ENCODE measurements around the gene CALHM6.

Gene CALHM6

DNA sequence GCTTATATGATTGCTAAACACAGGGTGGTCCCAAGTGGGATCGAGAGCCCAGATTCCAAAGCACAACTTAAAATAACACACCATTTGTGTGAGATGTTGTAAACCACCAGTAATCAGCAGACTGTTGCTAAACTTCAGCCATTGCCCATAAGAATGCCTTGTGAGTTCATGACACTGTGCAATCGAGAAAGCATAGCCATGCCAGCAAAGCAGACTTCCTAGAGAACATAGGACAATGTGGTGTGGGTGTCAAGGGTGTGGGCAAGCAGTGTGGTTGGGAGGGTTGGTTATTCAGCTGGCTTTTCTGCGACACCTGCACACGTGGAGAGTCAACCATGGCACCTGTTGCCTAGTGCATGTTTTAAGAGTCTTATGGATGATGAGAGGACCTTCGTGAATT lies 16.1 kb upstream of the CALHM6 start:
- no peak for DNase-seq (ENCODE audit: low read depth)

DNA sequence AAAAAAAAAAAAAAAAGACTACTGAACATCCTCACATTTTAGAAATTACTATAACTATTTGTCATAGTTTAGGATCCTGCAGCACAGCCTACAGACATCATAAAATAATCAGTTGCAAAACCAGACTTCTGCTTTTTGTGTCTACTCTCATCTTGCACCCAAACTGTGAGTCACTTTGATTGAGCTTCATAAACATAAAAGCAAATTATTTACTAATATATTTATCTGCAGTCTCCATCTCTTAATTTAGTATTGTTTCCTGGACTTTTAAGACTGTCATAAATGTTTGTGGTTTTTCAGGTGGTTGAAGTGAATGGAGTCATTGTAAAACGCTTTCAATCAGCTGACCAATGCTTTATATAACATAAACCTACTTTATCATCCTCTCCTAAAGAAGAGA lies 14.8 kb upstream of the CALHM6 start:
- DNase-seq (ENCODE audit: low read depth): peak; percentile 72

DNA sequence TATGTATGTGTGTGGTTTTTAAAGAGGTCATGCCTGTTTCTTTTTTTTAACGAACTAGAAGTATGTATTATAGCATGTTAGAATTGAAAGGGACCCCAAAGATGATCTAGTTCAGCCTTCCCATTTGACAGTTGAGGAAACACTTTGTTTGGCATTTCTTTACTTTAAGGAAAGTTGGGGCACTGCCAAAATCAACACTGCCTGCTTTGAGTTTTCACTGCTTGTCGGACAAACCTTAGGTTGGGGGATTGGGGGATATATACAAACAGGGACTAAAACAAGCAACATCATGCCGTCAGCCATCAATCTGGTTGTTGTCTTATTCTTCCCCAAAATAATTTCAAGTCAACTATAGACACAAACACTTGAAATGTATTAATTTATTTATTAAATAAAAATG lies 14.1 kb upstream of the CALHM6 start:
- DNase-seq (ENCODE audit: low read depth): no peak

DNA sequence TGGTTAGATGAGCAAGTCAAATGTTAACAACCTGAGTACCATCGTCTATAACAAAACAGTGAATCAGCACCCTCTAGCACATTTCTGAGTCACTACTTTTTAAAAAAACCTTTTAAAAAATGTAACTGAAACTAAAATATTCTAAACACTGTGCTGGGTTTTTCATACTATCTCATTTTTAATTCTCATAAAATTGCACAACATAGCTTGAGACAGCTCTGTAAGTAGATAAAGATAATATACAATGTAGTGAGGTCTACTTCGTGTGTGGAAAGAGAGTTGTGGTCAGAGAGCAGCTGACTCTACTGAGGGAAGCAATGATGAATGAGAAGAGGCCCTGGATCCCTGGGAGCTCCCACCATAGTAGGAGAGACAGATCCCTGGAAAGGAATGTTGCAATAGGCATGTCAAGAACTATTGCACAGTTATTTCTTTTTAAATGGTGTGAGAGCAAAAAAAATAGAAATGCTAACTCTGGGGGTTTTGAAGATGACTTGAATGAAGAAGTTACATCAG lies 13.6 kb upstream of the CALHM6 start:
- peak; percentile 99 for DNase-seq (ENCODE audit: low read depth)

DNA sequence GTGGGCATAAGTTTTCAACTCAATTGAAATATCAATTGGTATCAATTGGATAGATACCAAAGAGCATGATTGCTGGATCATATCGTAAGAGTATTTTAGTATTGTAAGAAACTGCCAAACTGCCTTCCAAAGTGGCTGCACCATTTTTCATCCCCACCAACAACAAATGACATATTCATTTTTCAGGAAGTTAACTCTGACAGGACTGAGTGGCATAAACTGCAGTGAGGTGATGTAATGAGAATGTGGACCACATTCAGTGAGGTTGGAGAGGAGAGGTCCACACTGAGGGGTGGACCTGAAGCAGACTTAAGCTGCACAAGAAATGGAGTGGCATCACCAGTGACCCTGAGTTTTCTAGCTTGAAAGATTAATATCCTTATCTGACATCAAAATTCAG lies 11.6 kb upstream of the CALHM6 start:
- DNase-seq (ENCODE audit: low read depth): no peak

DNA sequence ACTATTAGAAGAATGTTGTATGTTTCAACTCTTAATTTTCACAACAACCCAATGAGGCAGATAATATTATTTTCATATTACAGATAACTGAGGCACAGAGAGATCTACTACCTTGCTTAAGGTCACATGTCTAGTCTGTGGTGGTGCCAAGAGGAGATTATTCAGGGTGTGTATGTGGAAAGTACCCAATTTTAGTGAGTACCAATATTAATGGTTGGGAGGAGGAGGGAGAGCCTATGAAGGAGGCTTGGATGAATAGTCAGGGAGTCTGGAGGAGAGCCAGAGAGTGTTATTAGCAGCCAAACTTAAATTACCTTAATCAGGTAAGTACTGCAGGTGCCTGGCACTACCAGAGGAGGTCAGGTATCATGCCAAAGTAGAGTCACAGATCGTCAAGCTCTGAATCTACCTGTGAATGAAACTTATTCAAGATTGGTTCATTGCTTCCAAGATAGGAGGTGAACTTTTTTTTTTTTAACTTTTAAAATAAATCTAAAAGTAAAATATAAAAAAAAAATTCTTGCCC lies 10.9 kb upstream of the CALHM6 start:
- DNase-seq (ENCODE audit: low read depth): no peak

DNA sequence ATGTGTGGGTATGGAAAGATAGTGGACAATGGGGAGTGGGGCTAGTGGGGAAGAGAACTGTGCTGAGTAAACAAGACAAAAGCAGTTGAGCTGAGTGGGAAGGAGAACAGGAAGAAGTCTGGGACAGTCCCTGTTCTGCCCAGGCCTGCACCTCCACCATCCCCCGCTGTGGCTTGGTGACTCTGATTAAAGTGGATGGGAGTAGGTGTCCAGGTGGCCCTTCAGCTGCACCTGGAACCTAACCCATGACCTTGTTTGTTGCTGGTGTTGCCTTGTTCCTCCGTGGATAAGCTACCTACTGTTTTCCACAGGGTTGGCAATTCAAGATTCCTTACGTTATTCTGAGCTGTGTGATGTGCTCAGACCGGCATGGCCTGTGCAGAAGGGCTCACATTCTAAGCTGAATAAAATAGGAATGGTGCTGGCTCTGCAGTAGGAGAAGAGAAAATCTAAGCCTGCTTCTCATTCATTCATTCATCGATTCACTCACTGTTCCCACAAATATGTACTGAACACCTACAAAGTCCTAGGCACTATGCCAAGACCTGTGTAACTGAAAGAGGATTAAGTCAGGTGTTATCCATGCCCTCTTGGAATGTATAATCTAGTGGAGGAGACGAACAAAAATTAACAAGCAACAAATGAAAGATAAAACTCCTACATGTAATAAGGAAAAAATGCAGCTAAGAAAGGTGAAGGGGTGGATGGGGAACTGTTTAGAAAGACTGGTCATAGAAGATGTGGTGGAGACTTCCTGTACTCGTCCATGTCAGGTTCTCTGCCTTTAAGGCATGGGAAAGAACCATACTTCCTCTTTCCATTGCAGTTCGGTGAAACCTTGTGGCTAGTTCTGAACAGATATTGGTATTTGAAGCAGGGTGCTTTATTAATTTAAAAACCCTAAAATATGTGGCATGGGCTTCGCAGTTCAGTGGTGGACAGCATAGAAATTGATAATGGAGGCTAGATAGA lies 10.1 kb upstream of the CALHM6 start:
- no peak for DNase-seq (ENCODE audit: low read depth)

DNA sequence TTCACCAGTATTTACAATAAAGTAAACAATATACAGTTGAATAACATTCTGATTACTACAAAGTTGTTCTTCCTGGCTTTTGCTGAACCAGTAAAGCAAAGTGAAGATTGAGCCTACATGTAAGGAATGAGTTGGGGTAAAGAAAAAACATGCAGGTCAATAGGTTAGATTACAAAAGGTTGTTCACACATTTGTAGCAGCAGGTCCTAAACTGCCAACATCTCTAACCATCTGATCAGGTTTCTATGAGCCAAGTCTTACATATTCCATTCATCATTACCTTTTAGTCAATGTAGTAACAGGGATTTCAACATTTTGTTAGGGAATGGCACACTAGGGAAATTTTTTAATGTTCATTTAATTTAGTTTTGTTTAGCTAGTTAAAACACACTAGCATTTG lies 9.3 kb upstream of the CALHM6 start:
- no peak for DNase-seq (ENCODE audit: low read depth)

DNA sequence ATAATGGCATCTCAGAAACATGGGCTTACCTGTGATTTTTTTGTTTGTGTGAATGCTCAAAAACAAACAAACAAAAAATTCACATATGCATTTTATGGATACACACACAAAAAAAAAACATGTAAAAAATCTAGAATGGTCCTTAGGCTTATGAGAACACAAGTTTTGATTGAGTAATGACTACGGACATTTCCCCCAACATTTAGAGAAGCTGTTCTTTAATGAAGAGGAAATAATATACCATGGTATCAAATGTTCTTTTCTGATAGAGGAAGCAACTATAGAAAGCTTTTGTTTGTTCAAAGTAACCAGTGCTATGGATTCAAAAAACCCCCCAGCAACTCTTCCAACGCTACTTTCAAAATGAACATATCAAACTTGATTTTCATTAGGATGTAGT lies 8.6 kb upstream of the CALHM6 start:
- no peak for DNase-seq (ENCODE audit: low read depth)

DNA sequence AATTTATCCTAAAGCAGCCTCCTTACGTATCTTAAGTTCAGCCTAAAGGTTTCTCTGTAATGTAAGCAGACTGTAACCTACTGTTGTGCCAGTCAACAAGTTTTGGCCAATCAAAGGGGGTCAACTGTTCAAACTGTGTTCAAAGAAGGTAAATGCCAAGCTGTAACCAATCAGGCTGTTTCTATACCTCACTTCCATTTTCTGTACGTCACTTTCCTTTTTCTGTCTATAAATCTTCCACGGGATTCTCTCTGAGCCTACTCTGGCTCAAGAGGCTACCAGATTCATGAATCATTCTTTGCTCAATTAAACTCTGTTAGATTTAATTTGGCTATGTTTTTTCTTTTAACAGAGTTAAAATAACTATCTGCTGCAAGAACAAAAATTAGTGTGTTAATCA lies 5.1 kb upstream of the CALHM6 start:
- no peak for DNase-seq (ENCODE audit: low read depth)

DNA sequence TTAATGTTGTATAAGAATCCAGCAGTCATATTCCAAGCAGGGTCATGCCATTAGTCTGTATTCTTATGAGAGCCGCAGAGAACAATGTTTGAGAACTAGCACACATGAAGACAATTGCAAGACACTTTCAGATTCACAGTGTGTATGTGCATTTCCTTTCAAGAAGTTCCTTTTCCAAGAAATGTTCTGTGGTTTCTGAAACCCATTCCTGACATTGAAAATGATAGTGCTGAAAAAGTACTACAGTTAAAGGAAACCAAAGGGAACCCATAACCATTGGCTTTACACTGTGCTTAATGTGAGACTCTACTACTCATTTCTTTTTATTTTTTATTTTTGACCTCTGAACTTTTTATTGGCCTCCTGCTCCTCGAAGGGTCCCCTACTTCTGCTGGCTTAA lies 4.2 kb upstream of the CALHM6 start:
- no peak for DNase-seq (ENCODE audit: low read depth)

DNA sequence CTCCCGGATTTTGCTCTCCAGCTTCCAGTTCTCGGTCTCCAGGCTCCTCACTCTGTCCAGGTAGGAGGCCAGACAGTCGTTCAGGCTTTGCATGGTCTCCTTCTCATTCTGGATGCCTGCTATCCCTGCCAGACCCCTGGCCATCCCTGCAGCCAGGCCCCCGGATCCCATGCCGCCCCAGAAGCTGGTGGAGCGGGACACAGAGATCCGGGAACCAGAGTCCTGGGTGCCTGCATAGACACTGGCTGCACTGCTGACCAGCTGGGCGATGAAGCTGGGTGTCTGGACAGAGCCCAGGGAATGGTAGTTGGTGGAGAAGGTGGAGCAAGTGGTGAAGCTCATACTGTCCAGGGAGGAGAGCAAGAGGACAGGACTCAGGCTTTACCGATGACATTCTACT lies 2.9 kb upstream of the CALHM6 start:
- no peak for DNase-seq (ENCODE audit: low read depth)

DNA sequence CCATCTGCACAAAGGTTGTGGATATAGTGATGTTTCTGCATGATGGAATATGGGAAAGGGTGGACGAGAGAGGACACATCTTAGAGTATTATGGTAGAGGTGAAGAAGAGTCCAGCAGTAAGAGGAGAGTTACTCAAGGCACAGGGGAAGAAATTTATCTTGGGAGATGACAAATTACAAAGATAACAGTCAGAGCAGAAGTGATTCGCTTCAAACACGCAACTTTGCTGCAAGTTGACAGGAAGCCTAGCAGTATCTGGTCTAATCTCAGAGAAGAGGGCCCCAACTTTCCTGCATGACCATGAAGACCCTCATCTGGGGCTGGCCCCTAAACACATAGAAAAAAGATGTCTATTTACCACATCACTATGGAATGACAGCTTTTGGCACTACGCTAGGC lies 1.2 kb upstream of the CALHM6 start:
- no peak for DNase-seq (ENCODE audit: low read depth)

DNA sequence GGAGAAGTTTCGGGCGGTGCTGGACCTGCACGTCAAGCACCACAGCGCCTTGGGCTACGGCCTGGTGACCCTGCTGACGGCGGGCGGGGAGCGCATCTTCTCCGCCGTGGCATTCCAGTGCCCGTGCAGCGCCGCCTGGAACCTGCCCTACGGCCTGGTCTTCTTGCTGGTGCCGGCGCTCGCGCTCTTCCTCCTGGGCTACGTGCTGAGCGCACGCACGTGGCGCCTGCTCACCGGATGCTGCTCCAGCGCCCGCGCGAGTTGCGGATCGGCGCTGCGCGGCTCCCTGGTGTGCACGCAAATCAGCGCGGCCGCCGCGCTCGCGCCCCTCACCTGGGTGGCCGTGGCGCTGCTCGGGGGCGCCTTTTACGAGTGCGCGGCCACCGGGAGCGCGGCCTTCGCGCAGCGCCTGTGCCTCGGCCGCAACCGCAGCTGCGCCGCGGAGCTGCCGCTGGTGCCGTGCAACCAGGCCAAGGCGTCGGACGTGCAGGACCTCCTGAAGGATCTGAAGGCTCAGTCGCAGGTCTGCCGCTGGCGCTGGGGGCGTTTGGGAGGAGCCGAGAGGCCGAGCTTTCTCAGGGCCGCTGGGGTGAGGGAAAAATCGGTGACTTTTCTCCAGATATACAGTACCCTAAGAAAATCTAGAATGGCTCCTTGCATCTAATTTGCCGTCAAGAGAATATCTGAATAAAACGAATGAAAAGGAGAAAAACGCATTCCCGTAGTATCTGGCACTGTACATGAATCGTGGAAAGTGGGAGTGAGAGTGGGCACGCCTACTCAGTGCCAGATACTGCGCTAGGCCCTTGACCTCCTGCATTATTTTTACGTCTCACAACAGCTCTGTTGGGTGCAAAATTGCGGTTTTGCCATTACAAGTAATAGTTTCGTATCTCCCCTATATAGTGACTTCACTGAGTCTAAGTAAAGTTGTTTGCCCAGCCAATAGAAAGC lies 1.0 kb downstream of the CALHM6 start:
- DNase-seq (ENCODE audit: low read depth): peak; percentile 70

DNA sequence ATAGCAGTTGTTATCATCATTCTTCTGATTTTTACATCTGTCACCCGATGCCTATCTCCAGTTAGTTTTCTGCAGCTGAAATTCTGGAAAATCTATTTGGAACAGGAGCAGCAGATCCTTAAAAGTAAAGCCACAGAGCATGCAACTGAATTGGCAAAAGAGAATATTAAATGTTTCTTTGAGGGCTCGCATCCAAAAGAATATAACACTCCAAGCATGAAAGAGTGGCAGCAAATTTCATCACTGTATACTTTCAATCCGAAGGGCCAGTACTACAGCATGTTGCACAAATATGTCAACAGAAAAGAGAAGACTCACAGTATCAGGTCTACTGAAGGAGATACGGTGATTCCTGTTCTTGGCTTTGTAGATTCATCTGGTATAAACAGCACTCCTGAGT lies 2.1 kb downstream of the CALHM6 start:
- DNase-seq (ENCODE audit: low read depth): no peak

DNA sequence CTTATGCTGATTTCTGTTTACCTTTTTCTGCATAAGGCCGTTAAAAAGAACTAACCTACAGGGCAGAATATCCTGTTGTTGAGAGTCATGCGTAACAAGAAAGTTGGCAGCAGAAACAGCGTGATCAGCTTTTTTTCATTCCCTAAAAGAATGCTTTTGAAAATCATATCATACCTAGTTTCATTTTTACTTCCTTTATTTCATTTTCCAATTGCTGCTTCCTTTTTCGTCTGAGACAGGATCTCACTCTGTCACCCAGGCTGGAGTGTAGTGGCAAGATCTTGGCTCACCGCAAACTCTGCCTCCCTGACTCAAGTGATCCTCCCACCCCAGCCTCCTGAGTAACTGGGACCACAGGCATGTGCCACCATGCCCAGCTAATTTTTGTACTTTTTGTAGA lies 4.1 kb downstream of the CALHM6 start:
- no peak for DNase-seq (ENCODE audit: low read depth)

DNA sequence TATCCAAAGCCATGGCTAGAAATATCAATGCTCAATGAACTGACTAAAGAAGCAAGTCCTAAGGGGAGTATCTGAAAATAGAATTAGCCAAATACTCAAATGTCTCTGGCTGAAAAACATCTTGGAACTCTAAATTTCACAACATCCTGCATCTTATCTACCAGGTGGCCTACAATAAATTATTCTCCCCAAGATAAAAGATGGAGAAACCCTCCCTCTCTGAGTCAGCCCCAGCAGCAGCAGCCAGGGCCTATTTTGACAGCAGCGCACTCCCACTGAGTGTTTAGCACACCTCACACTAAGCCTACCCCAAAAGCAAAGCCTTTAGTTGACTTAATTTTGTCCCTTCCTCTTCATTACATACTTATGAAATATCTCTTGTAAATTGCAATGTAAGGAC lies 5.9 kb downstream of the CALHM6 start:
- DNase-seq (ENCODE audit: low read depth): no peak

DNA sequence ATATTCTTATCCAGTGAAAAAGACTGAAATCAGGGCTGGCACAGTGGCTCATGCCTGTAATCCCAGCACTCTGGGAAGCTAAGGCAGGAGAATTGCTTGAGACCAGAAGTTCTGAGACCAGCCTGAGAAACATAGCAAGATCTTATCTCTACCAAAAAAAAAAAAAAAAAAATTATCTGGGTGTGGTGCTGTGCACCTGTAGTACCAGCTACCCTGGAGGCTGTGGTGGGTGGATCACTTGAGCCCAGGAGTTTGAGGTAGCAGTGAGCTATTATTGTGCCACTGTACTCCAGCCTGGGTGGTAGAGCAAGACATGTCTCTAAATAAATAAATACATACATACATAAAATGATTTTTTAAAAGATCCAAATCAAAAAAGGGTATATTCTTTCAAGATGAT lies 6.3 kb downstream of the CALHM6 start:
- no peak for DNase-seq (ENCODE audit: low read depth)

DNA sequence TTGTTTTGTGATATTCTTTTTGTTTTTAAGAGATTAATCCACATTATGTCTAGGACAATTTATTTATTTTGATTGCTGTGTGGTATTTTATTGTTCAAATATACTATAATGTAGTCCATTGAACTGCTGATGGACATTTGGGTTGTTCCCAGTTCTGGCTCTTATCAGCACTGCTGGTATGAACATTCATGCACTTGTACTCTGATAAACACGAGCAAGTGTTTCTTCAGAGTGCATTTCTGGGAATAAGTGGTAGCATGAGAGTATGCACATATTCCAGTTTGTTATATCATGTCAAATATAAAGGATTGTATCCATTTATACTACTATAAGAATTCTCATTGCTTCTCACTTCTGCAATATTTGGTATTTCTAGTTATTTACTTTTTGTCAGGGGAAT lies 7.1 kb downstream of the CALHM6 start:
- no peak for DNase-seq (ENCODE audit: low read depth)

DNA sequence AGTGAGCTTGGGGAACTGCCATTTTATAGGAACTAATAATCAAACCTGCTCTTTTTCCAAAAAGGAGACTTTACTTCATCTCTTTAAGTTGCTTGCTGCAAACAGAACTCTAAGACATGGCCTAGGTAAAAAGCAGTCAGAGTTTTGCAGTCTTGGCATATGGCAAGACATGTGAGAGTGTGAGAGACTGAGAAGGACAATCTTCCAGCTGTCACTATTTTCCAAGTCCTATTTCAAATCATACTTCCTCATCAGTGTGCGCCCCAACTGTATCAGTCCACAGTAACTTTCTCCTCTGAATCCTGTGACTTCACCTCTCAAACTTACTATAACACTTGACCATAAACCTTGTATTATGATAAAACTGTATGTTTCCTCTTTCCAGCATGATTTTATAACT lies 10.4 kb downstream of the CALHM6 start:
- DNase-seq (ENCODE audit: low read depth): no peak

DNA sequence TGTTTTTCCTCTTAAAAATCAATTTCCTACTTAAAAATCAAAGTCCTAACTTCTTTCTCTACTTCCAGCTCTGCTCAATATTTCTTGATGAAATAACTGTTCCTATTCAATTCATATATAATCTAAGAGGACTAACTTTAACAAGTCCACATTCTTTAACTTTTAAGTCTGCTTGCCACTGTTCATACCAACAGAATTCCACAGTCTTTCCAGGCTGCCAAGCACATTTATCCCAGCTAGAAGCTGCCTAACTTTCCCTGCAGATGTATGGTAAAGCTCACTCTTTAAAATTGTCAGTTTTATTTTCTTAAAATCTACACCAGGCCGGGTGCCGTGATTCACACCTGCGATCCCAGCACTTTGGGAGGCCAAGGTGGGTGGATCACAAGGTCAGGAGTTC lies 11.5 kb downstream of the CALHM6 start:
- peak; percentile 31 for DNase-seq (ENCODE audit: low read depth)

DNA sequence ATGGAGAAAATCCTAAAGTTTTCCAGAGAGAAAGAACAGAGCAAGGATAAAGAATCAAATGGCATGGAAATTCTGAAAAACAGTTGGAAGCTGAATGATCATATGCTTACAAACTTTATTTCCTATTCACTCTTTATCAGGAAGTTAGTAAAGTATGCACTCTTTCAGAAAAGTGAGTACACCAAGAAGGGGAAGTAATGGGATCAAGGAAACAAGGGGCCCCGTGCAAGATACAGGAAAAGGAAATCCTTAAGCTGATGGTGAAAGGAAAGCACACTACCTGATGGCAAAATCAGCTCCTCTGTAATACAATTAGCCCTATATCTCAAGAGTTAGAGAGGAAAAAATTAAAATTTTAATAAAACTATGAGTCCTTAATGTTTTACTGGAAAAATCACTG lies 14.0 kb downstream of the CALHM6 start:
- DNase-seq (ENCODE audit: low read depth): no peak

Measured in EH (cell line).